Measurements from ENCODE around the gene SPATA19. TPM values are rescaled to one million over a fixed set of nuclear protein-coding genes. Genes with fewer than 3 reads are reported as not detected.
A peak's percentile ranks its signal among the peaks of the same experiment; 100 is the strongest.

The SPATA19 gene
- not detected for total RNA-seq
- not detected for polyA plus RNA-seq
- long read RNA-seq, donor 1 = 0 reads
- long read RNA-seq, donor 2 = 0 reads
- long read RNA-seq, donor 3 = 0 reads

- Histone ChIP-seq H3K36me3 (no peaks in the 10 kb centered on the region), H3K27ac (no peak within 1 kb of the TSS), H3K4me1 (peaks cover 0 to 5% (median 0%) of the 10 kb centered on the region in 12 donors), H3K27me3 (no peaks in the 10 kb centered on the region), H3K4me3 (no peak within 1 kb of the TSS), H3K9me3 (peaks cover 0 to 15% (median 0%) of the 10 kb centered on the region in 12 donors)
- TF ChIP-seq POLR2A (IDR thresholded peaks at IDR 0.05) (no peak), CTCF (IDR thresholded peaks at IDR 0.05) (no peak)
- ATAC-seq (no peak), DNase-seq (no peak)
- WGBS, 4 donors = 50 to 77% (median 75%) methylated on average over 2 of the region's 2 CpGs
- intact Hi-C loops (cut with DNase I) = no loop called here
These were observed at the start of gene SPATA19 for GRCh38 chr11:133845413-133845812. SPATA19 (minus strand) TSS chr11:133845513; CDS start chr11:133845446, 67 bp downstream.

- peaks cover 0 to 2% (median 0%) of the 10 kb centered on the region in 9 donors for H3K36me3 ChIP-seq
- WGBS, 4 donors = 39 to 52% (median 44%) methylated on average over 10 of the region's 10 CpGs
- ATAC-seq = peak in 3 of 4 donors; percentile 13 to 41 (median 30)
- no peak overlapping the region for H3K27ac ChIP-seq
- intact Hi-C loops (cut with DNase I) = no loop called here
- TF ChIP-seq POLR2A (IDR thresholded peaks at IDR 0.05) = no peak
- TF ChIP-seq CTCF (IDR thresholded peaks at IDR 0.05) = no peak
- DNase-seq = peak in 1 of 5 donors; percentile 4
- no peaks in the 10 kb centered on the region for H3K27me3 ChIP-seq
- no peak overlapping the region for H3K4me3 ChIP-seq
- peaks cover 0 to 11% (median 0%) of the 10 kb centered on the region in 12 donors for H3K4me1 ChIP-seq
- no peaks in the 10 kb centered on the region for H3K9me3 ChIP-seq
These were observed 49.8 kb upstream of the SPATA19 start for GRCh38 chr11:133895061-133895479.

- Histone ChIP-seq H3K4me1 (peaks cover 0 to 11% (median 0%) of the 10 kb centered on the region in 12 donors), H3K27ac (no peak overlapping the region), H3K9me3 (no peaks in the 10 kb centered on the region), H3K27me3 (no peaks in the 10 kb centered on the region), H3K36me3 (no peaks in the 10 kb centered on the region), H3K4me3 (no peak overlapping the region)
- 74 to 84% (median 80%) methylated on average over 14 of the region's 14 CpGs for WGBS, 4 donors
- peak in 1 of 4 donors; percentile 3 for ATAC-seq
- DNase-seq = peak in 1 of 5 donors; percentile 4
- intact Hi-C loops (cut with DNase I) = no loop called here
- TF ChIP-seq CTCF (IDR thresholded peaks at IDR 0.05) = no peak
- TF ChIP-seq POLR2A (IDR thresholded peaks at IDR 0.05) = no peak
These were observed 48.1 kb upstream of the SPATA19 start for GRCh38 chr11:133893381-133893780.

GRCh38 chr11:133892584-133893380, 47.5 kb upstream of the SPATA19 start:
- Histone ChIP-seq H3K4me1 (peaks cover 0 to 11% (median 0%) of the 10 kb centered on the region in 12 donors), H3K9me3 (no peaks in the 10 kb centered on the region), H3K27me3 (no peaks in the 10 kb centered on the region), H3K4me3 (no peak overlapping the region), H3K27ac (no peak overlapping the region), H3K36me3 (no peaks in the 10 kb centered on the region)
- TF ChIP-seq CTCF (IDR thresholded peaks at IDR 0.05) (no peak), POLR2A (IDR thresholded peaks at IDR 0.05) (no peak)
- DNase-seq (peak in 1 of 5 donors; percentile 3), ATAC-seq (peak in 1 of 4 donors; percentile 2)
- WGBS, 4 donors = 85 to 89% (median 89%) methylated on average over 18 to 19 of the region's 19 CpGs
- intact Hi-C loops (cut with DNase I) = no loop called here

Data from heart left ventricle (tissue), 16 donors.